AML-193 (cell line): ENCODE measurements around the gene TXNDC12.

Experiments used
- DNase-seq, 2 experiments: peaks; one replicate each; lab custom pipeline; 2025; lab: John Stamatoyannopoulos, UW

Gene TXNDC12

GRCh38 chr1:51997974-51998382 lies 57.0 kb downstream of the TXNDC12 start:
- no peak for DNase-seq

DNA sequence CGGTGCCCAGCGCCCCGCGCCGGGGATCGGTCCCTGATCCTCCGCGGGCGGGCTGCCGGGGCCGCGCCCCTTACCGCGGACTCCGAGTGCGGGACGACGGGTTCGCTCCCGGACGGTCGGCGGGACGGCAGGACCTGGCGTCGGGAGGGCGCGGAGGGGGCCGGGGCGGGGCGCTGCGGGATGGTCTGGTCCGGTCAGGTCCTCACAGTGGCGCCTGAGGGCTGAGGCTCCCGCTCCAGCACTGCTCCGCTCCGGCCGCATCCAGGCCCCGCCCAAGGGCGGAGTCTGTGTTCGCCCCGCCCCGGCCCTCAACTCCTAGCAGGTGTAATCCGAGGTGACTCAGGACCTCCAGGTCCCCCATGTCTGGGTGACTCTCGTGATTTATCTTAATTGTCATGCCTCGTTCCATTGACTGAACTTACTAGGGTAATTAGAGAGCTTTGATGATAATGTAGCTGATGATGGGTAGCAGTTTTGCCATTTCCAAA lies 64.5 kb downstream of the TXNDC12 start, which contains the start of gene RAB3B:
TSS of gene RAB3B (minus strand) at position 223 of the 488 bp plus-strand sequence. CDS start 13,583 bp downstream, outside the sequence.
- DNase-seq, result peak in 1 of 2 experiments; percentile 5

DNA sequence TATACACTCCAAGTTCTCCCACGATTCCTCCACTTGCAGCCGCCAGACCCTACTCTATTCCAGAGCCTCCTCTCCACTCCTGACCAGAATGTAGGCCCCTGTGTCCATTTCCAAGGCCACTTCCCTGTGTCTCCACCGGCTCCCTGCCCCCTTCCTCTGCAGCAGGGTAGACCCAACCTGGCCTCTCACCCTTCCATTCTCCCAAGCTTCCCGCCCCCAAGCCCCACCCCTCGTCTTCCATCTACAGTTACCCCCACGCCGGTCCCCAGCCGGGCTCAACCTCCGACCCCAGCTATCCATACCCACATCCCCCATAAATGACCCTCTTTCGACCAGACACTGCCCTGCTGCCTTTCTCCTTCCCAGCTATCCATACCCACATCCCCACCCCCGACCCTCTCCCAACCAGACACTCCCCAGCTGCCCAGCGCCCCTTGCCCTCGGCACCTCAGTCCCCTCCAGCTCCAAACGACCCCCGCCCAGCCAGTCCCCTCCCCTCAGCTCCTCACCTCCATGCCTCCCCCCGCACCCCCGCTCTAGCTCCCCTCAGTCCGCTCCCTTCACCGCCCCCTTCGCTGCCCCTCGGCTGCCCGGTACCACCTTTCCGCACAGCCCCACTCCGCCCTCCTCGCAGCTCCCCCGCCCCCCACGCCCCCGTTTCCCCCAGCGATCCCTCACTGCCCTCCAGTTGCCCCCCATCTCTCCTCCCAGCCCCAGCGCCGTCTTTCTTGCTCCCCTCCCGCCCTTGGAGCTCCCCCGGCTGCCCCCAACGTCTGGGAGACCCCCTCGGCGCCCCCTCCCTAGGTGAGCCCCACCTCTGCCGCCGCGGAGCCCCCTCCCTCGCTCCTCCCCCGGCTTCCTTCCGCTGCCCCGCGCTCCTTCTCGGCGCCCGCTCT lies 65.2 kb downstream of the TXNDC12 start:
- no peak for DNase-seq

DNA sequence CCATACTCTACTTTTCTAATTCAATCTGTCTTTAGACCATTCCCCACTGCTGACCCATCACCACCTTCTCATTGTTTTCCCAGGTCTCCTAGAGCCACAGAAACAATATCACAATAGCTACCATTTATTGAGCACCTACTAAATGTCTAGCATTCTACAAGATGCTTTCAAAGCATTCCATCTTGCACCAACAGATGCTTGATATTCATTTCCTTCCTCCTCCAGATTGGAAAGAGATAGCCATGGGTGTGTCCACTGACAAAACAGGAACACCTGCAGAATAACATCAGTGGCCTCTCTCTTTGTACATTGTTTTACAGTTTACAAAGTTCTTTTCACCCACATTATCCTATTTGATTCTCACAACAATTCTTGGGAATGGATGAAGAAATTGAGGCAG lies 66.7 kb downstream of the TXNDC12 start:
- DNase-seq, result no peak

- no peak for DNase-seq
Observed at GRCh38 chr1:51986718-51987117, 68.3 kb downstream of the TXNDC12 start.

DNA sequence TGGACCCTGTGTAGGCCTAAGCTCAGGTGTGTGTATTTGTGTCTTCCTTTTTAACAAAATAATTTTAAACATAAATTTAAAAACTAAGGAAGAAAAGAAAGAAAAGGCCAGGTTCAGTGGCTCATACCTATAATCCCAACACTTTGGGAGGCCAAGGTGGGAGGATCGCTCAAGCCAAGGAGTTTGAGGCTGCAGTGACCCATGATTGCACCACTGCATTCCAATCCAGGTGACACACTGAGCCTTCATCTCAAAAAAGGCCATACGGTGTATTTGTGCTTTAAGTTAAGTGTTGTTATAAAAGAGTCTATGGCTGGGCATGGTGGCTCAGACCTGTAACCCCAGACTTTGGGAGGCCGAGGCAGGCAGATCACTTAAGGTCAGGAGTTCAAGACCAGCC lies 72.8 kb downstream of the TXNDC12 start:
- DNase-seq, result no peak

DNA sequence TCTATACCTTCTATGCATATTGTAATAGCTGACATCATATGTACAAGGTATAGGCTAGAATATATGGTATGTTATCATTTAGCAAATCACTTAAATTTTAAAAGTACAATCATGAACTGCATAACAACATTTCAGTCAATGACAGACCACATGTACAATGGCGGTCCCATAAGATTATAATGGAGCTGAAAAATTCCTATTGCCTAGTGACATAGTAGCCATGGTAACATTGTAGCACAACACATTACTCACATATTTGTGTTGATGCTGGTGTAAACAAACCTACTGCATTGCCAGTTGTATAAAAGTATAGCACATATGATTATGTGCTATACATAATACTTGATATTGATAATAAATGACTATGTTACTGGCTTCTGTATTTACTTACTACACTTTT lies 73.4 kb downstream of the TXNDC12 start:
- DNase-seq, result no peak

DNA sequence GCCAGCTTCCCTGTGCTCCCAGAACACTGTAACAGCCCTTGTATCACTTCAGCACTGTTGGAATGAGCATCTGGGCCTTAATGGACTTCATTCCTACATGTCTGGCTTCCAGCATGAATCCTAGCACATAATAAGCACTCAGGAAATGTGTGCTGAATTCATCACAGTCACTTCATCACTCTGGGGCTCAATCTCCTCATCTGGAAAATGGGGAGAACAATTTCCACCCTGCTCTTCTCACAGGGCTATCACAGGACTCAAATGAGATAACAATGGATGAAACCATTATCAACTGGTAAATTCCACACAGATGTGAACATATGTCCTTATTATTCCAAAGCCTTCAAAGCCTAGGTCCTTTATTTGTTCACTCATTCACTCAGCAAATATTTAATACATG lies 76.9 kb downstream of the TXNDC12 start:
- DNase-seq, result no peak

DNA sequence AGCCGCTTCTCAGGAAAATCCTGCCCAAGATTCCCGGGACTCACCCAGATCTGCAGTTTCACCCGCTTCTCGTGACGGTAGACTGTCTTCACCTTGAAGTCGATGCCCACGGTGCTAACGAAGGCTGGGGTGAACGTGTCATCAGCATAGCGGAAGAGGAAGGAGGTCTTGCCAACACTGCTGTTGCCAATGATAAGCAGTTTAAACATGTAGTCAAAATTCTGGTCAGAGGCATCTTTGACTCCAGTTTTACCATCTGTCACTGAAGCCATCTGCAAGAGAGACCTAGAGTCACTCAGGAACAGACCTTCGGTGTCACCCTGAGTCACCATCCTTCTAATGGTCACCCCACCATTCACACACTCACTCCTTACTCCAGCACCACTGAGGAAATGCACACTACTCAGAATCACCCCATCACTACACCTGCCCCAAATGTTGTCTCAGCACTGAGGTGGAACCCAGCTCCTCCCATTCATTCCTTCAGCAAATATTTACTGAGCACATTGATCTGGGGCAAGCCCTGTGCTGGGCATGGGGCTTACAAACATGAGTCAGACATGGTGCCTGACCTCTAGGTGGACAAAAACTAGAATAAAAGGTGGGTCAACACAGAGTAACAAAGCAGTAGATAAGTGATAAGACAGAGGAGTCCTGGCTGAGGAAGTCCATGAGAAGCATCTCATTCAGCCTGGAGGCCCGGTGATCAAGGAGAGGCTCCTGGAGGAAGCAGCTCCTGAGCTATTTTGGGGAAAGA lies 78.0 kb downstream of the TXNDC12 start:
- DNase-seq, result no peak

- DNase-seq, result no peak
Observed at GRCh38 chr1:51973587-51974474, 81.2 kb downstream of the TXNDC12 start.
